Measurements from ENCODE around the gene SLC13A5. TPM values are rescaled to one million over a fixed set of nuclear protein-coding genes. Genes with fewer than 3 reads are reported as not detected.
"Not testable (repeated sequence)": the region's sequence is repeated elsewhere in the genome, so short reads cannot be mapped to it uniquely, and the experiment has no call there.

The SLC13A5 gene
- polyA plus RNA-seq, 3 donors = not detected

DNA sequence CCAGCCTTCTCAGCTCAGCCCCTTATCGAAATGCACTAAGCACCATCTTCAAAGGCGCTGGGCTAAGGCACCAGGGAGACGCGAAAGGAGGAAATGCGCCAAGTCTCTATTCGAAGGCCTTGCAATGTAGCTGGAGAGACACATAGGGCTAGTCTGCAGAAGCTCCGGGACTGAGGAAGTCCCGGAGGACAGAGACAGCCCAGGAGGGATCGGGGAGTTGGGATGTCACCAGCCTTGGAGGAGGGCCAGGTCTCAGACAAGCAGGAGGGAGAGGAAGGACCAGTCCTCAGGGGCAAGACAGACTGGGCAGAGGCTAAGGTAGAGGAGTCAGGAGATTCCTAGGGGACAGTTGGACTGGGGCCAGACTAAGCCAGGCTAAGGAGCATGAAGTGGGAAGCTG is 53.1 kb downstream of the SLC13A5 start:
- Mint-ChIP-seq H3K9me3 (peaks cover 0 to 13% (median 4%) of the 10 kb centered on the region in 7 donors), H3K27ac (peak overlapping the region in 3 of 7 donors; percentile 41 to 83 (median 71)), H3K4me1 (peaks cover 49% of the 10 kb centered on the region), H3K36me3 (peaks cover 5 to 13% of the 10 kb centered on the region in 2 donors), H3K27me3 (ENCODE audit: low read depth in 3 of 3) (peaks cover 41 to 54% (median 46%) of the 10 kb centered on the region in 3 donors), H3K4me3 (peak overlapping the region in 1 of 2 donors; percentile 83)
- peak overlapping the region; percentile 50 for H3K4me2 ChIP-seq (replicated peaks; ENCODE audit: extremely low read depth, low read length, poor library complexity, severe bottlenecking)
- no peak overlapping the region for H3K9ac ChIP-seq (ENCODE audit: insufficient read depth, low read length, poor library complexity, severe bottlenecking)
- no peak overlapping the region for H3K27ac ChIP-seq (ENCODE audit: low read depth in 1 of 2, low read length in 2 of 2)
- peaks cover 0 to 8% of the 10 kb centered on the region in 2 donors for H3K9me3 ChIP-seq (replicated peaks in 1 of 2; ENCODE audit: control insufficient read depth in 1 of 2, insufficient read depth in 1 of 2, low read length in 2 of 2)
- H3K36me3 ChIP-seq (replicated peaks in 1 of 2; ENCODE audit: control insufficient read depth in 1 of 2, insufficient read depth in 2 of 2, low read length in 2 of 2) = no peaks in the 10 kb centered on the region
- peaks cover 13 to 31% of the 10 kb centered on the region in 2 donors for H3K27me3 ChIP-seq (ENCODE audit: control insufficient read depth in 2 of 2, insufficient read depth in 2 of 2, low read length in 2 of 2)
- no peaks in the 10 kb centered on the region for H3K79me2 ChIP-seq (ENCODE audit: insufficient read depth, low read length)
- no peak overlapping the region for H2AFZ ChIP-seq (ENCODE audit: insufficient read depth, low read depth, low read length, poor library complexity, severe bottlenecking)
- H4K20me1 ChIP-seq (ENCODE audit: insufficient read depth, low read length) = no peaks in the 10 kb centered on the region
- no peak for TF ChIP-seq CTCF (IDR thresholded peaks at IDR 0.05)
- peaks cover 43 to 49% of the 10 kb centered on the region in 2 donors for H3K4me1 ChIP-seq (ENCODE audit: control insufficient read depth in 1 of 2, insufficient read depth in 2 of 2, low read length in 2 of 2)
- intact Hi-C loops (cut with micrococcal nuclease) = loop anchor here in 1 of 2 donors (10.0 kb wide), 1 partner anchor 335 kb away; the partner anchor contains the start of gene ALOX12
- 32% methylated on average over 8 of the region's 9 CpGs for WGBS (ENCODE audit: insufficient coverage)
- peak overlapping the region in 1 of 3 experiments; percentile 43 for H3K4me3 ChIP-seq (replicated peaks in 1 of 3; ENCODE audit: low read depth in 2 of 3, low read length in 3 of 3)
- no peak for DNase-seq

DNA sequence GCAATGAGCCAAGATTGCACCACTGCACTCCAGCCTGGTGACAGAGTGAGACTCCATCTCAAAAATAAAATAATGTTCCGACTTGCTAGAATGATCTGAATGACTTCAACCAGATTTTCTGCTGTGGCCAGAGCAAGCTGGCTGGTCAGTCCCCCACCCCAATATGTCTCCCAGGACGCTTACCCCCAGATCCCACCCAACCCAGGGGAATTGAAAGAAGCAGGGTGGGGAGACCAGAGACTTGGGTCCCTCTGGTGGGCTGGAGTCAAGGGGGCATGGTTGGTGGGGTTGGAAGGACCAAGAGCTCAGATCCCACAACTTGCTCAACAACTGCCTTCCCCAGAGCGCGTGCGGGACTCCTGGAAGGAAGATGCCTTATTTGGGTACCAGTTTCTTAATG is 54.8 kb downstream of the SLC13A5 start:
- H3K9ac ChIP-seq (ENCODE audit: insufficient read depth, low read length, poor library complexity, severe bottlenecking); H3K36me3 ChIP-seq (replicated peaks in 1 of 2; ENCODE audit: control insufficient read depth in 1 of 2, insufficient read depth in 2 of 2, low read length in 2 of 2); H3K4me2 ChIP-seq (replicated peaks; ENCODE audit: extremely low read depth, low read length, poor library complexity, severe bottlenecking); DNase-seq; H2AFZ ChIP-seq (ENCODE audit: insufficient read depth, low read depth, low read length, poor library complexity, severe bottlenecking); H3K79me2 ChIP-seq (ENCODE audit: insufficient read depth, low read length); H3K27ac ChIP-seq (ENCODE audit: low read depth in 1 of 2, low read length in 2 of 2); H3K9me3 ChIP-seq (replicated peaks in 1 of 2; ENCODE audit: control insufficient read depth in 1 of 2, insufficient read depth in 1 of 2, low read length in 2 of 2); H4K20me1 ChIP-seq (ENCODE audit: insufficient read depth, low read length); intact Hi-C loops (cut with micrococcal nuclease); H3K4me3 ChIP-seq (replicated peaks in 1 of 3; ENCODE audit: low read depth in 2 of 3, low read length in 3 of 3); H3K27ac Mint-ChIP-seq: not testable (repeated sequence)
- WGBS (ENCODE audit: insufficient coverage) = no CpG with 5 or more reads among the region's 5 CpGs
- peaks cover 49 to 57% of the 10 kb centered on the region in 2 donors for H3K4me1 ChIP-seq (ENCODE audit: control insufficient read depth in 1 of 2, insufficient read depth in 2 of 2, low read length in 2 of 2)
- H3K27me3 ChIP-seq (ENCODE audit: control insufficient read depth in 2 of 2, insufficient read depth in 2 of 2, low read length in 2 of 2) = peaks cover 30 to 48% of the 10 kb centered on the region in 2 donors
- Mint-ChIP-seq H3K4me1 (peaks cover 60% of the 10 kb centered on the region), H3K4me3 (peak overlapping the region in 1 of 2 donors; percentile 77), H3K36me3 (peaks cover 15 to 18% of the 10 kb centered on the region in 2 donors), H3K9me3 (peaks cover 0 to 14% (median 5%) of the 10 kb centered on the region in 7 donors), H3K27me3 (ENCODE audit: low read depth in 3 of 3) (peaks cover 54 to 63% (median 54%) of the 10 kb centered on the region in 3 donors)
